C4-2B (cell line): ENCODE results near the gene OPRL1.

Experiments used
- ZFX ChIP-seq: fragments of 450-650 bp; IDR thresholded peaks from 2 replicates; pipeline ENCODE4 v1.6.1; 2017
- TF ChIP-seq, protein P1 (sequence below): fragments of 450-650 bp; conservative IDR thresholded peaks from 2 replicates; pipeline ENCODE4 v1.5.1; 2017; ENCODE audit warnings: mild to moderate bottlenecking

DNA sequence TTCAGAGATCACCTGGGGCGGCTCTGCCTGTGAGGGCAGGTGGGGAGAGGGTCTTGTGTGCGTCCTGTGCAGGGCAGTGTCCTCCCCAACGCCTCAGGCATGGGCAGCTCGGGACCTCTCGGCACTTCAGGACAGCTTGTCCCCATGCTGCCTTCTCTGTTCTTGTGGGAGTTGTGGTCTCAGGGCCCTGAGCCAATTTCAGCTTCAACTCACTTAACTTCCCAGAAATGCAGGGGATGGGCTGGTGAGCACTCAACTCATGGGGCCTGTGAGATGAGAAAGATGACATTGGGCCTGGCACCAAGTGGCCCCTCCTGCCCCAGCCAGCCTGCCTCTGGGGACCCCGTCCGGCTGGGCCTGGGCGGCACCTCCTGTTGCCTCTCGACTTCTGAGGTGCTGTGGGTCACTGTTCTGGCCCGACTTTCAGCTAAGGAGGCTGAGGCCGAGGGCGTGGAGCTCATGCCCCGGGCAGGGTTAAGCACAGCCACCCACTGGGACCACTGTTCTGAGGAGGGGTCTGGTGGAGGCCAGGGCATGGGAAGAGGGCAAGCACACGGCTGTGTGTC lies 7.3 kb upstream of the OPRL1 start:
- TF ChIP-seq, protein P1, sequence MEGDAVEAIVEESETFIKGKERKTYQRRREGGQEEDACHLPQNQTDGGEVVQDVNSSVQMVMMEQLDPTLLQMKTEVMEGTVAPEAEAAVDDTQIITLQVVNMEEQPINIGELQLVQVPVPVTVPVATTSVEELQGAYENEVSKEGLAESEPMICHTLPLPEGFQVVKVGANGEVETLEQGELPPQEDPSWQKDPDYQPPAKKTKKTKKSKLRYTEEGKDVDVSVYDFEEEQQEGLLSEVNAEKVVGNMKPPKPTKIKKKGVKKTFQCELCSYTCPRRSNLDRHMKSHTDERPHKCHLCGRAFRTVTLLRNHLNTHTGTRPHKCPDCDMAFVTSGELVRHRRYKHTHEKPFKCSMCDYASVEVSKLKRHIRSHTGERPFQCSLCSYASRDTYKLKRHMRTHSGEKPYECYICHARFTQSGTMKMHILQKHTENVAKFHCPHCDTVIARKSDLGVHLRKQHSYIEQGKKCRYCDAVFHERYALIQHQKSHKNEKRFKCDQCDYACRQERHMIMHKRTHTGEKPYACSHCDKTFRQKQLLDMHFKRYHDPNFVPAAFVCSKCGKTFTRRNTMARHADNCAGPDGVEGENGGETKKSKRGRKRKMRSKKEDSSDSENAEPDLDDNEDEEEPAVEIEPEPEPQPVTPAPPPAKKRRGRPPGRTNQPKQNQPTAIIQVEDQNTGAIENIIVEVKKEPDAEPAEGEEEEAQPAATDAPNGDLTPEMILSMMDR = no peak
- no peak for TF ChIP-seq ZFX
